AG09319 (cell line): ENCODE data around the gene RBM6.

ENCODE experiments used
- DNase-seq: peaks from one replicate; pipeline ENCODE4 v3.0.0-alpha.2; 2010; ENCODE audit warnings: low read depth; ENCODE audit errors: extremely low read depth
- CTCF ChIP-seq: IDR thresholded peaks from 2 replicates; pipeline ENCODE4 v1.5.1; 2011; ENCODE audit warnings: low read depth, mild to moderate bottlenecking, inconsistent platforms, low read length, moderate library complexity

RBM6 gene, protein sequence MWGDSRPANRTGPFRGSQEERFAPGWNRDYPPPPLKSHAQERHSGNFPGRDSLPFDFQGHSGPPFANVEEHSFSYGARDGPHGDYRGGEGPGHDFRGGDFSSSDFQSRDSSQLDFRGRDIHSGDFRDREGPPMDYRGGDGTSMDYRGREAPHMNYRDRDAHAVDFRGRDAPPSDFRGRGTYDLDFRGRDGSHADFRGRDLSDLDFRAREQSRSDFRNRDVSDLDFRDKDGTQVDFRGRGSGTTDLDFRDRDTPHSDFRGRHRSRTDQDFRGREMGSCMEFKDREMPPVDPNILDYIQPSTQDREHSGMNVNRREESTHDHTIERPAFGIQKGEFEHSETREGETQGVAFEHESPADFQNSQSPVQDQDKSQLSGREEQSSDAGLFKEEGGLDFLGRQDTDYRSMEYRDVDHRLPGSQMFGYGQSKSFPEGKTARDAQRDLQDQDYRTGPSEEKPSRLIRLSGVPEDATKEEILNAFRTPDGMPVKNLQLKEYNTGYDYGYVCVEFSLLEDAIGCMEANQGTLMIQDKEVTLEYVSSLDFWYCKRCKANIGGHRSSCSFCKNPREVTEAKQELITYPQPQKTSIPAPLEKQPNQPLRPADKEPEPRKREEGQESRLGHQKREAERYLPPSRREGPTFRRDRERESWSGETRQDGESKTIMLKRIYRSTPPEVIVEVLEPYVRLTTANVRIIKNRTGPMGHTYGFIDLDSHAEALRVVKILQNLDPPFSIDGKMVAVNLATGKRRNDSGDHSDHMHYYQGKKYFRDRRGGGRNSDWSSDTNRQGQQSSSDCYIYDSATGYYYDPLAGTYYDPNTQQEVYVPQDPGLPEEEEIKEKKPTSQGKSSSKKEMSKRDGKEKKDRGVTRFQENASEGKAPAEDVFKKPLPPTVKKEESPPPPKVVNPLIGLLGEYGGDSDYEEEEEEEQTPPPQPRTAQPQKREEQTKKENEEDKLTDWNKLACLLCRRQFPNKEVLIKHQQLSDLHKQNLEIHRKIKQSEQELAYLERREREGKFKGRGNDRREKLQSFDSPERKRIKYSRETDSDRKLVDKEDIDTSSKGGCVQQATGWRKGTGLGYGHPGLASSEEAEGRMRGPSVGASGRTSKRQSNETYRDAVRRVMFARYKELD

DNA sequence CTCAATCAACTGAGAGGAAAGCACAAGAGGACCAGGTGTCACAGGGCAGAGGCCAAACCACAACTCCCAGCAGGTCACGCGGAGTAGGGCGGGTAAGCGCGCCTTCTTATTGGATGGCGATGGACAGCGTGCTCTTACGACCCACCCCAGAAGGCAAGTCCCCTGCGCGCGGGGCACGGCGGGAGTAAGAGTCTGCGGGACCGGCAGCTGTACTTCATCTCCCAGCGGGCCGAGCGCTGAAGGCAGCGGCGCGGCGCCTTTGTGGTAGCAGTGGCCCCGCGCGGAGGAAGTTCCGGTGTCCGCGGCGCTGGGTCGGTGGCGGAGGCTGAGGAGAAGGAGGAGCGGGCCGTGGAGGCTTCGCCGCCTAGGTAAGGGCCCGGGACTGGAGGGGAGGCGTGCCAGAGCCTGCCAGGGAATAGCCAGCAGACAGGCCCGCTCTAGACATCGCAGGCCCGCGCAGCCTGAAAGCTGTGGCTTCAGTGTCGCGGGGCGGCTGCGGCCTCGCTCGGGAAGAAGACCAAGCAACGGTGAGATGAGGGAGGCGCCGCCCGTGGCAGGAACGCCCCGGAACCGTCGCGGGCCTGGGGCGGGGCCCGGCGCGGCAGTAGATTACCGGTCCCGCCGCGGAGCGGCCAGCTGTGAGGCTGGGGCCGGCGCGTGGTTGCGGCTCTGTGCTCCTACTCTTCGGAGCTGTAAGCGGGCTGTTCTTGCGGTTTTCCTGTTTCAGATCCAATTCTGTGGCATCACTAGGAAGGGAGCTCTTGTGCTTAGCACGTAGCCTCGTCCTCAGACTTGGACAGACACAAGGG is at the start of gene RBM6:
Gene RBM6 (plus strand): TSS at position 293 of the 809 bp plus-strand sequence. CDS start 22,492 bp downstream, outside the sequence.
- TF ChIP-seq CTCF = no peak; the same call in 1 of the 2 replicates
- DNase-seq = peak; percentile 94

- no peak for TF ChIP-seq CTCF
- no peak for DNase-seq
Observed at GRCh38 chr3:49895791-49896190, 44.2 kb upstream of the RBM6 start.

DNA sequence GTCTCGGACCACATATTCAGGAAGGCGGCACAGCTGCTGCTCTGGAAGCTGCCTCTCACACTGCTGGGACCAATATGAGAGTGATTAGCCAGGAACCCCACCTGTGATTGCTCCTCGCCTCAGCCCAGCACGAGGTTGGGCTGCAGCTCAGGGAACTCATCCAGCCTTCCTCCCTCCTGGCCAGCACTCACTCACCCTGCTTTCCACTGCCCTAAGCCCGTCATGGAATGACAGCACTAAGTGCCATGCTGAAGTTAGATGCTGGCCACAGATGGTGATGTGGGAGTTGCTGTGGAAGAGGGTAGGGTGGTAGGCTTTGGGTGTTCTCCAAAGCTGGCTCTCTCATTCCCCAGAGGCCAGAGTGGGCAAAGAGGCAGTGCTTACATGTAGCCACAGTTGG is 43.6 kb upstream of the RBM6 start:
- TF ChIP-seq CTCF = no peak
- DNase-seq = no peak

DNA sequence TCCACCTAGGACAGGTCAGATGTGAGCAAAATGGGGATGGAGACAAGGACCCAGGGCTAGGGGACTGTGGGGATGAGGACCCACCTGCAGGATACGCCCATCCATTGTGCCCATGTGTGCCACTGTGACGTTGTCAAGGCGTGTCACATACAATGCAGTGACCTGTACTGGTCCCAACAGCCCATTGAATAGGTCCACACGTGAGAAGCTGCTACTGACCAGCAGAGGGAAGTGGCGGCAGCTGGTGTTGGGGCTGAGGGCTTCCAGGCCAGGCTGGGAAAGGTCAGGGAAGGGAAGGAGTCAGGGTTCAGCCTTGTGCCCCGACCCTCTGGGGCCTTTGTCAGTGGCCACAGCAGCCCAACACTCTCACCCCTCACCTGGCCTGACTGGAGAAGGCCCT is 41.0 kb upstream of the RBM6 start:
- no peak for TF ChIP-seq CTCF
- DNase-seq = no peak

DNA sequence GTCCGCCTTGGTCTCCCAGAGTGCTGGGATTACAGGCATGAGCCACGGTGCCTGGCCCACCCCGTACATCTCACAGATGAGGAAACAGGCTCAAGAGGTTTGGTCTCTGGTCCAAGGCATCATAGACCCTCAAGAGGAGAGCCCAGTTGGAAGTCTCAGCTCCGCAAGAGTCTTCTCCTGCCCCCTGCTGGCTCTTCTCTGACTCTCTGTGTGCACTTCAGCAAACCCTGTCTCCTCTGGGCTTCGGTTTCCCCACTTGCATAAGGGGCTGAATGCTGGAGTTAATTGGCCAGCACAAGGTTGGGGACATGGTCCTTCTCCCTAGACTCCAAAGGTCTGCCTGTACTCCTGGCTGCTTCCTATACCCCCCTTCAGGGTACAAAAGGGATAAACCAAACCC is 40.1 kb upstream of the RBM6 start:
- no peak for DNase-seq
- TF ChIP-seq CTCF = no peak; the same call in 1 of the 2 replicates

- TF ChIP-seq CTCF = no peak
- DNase-seq = no peak
Observed at GRCh38 chr3:49900491-49901153, 39.3 kb upstream of the RBM6 start.
